ENCODE measurements around the gene CDC42EP2. TPM values are rescaled to one million over a fixed set of nuclear protein-coding genes. Genes with fewer than 3 reads are reported as not detected.

The CDC42EP2 gene
- total RNA-seq, 1 experiment from 2014 or later: 11.9 TPM

GRCh38 chr11:65274735-65275682 is 39.7 kb upstream of the CDC42EP2 start:
- Histone ChIP-seq H3K23ac (ENCODE audit: insufficient read length, low read depth, low read length) (no peak overlapping the region), H2AFZ (ENCODE audit: low read length) (no peak overlapping the region), H4K91ac (ENCODE audit: insufficient read length, low read depth, low read length) (no peak overlapping the region), H3K23me2 (ENCODE audit: insufficient read length, low read depth, low read length, poor library complexity, severe bottlenecking) (no peaks in the 10 kb centered on the region), H3K4me2 (ENCODE audit: insufficient read depth, insufficient read length, low read length) (no peak overlapping the region), H3K18ac (ENCODE audit: insufficient read length, low read depth, low read length) (no peak overlapping the region), H3K27me3 (ENCODE audit: insufficient read depth, low read length) (no peaks in the 10 kb centered on the region), H3K56ac (ENCODE audit: insufficient read length, low read depth, low read length) (no peak overlapping the region), H3K79me2 (ENCODE audit: insufficient read depth, low read length) (no peaks in the 10 kb centered on the region), H2BK5ac (ENCODE audit: insufficient read length, low read length) (no peak overlapping the region), H3K14ac (ENCODE audit: insufficient read depth, low read length) (no peak overlapping the region), H3K9ac (ENCODE audit: extremely low read depth, insufficient read length, low read length) (no peak overlapping the region), H3K27ac (ENCODE audit: insufficient read length, low read depth, low read length) (no peak overlapping the region), H4K20me1 (ENCODE audit: control insufficient read depth, insufficient read depth, insufficient read length) (no peaks in the 10 kb centered on the region), H3K9me3 (ENCODE audit: control insufficient read depth, low read depth, low read length) (no peaks in the 10 kb centered on the region), H2BK12ac (ENCODE audit: insufficient read length, low read depth, low read length) (no peak overlapping the region), H3K79me1 (ENCODE audit: insufficient read depth, low read depth, low read length, poor library complexity, severe bottlenecking) (no peaks in the 10 kb centered on the region), H3T11ph (ENCODE audit: low read length) (no peak overlapping the region), H3K4ac (ENCODE audit: low read depth, low read length) (no peak overlapping the region), H2BK120ac (ENCODE audit: low read depth, low read length, poor library complexity, severe bottlenecking) (no peak overlapping the region), H4K8ac (replicated peaks; ENCODE audit: insufficient read length, low read depth, low read length) (no peak overlapping the region), H2BK20ac (ENCODE audit: low read depth, low read length, poor library complexity, severe bottlenecking) (no peak overlapping the region), H2BK15ac (ENCODE audit: low read depth, low read length) (no peak overlapping the region), H3K4me1 (ENCODE audit: insufficient read depth, low read length) (no peaks in the 10 kb centered on the region), H4K5ac (ENCODE audit: insufficient read length, low read depth, low read length) (no peak overlapping the region), H2AK5ac (ENCODE audit: insufficient read length, low read length) (no peak overlapping the region)
- no CpG with 5 or more reads among the region's 6 CpGs for WGBS (ENCODE audit: extremely low coverage, insufficient read length, low lambda C conversion rate)
- DNase-seq: peak; percentile 67
- H3K27me3 Mint-ChIP-seq (ENCODE audit: low read depth): no peaks in the 10 kb centered on the region
- peak; percentile 83 for TF ChIP-seq CTCF (conservative IDR thresholded peaks at IDR 0.05)
- H3K36me3 Mint-ChIP-seq (ENCODE audit: insufficient read depth in 1 of 3, low read depth in 3 of 3): peaks cover 21 to 68% (median 56%) of the 10 kb centered on the region in 3 experiments; a peak in 6 of 7 replicates
- H3K4me3 Mint-ChIP-seq: no peak overlapping the region
- H3K27ac Mint-ChIP-seq: no peak overlapping the region
- H3K4me1 Mint-ChIP-seq: peaks cover 0 to 3% of the 10 kb centered on the region in 2 experiments; a peak in 1 of 4 replicates
- H3K9me3 Mint-ChIP-seq: no peaks in the 10 kb centered on the region

Measured in H9 (cell line).